Measurements from ENCODE around the gene ASNSD1. TPM values are rescaled to one million over a fixed set of nuclear protein-coding genes. Genes with fewer than 3 reads are reported as not detected.

Gene ASNSD1
- total RNA-seq, 1 experiment from 2014 or later: 41.4 TPM

- no TSS peak for BruUV-seq (replicated peaks)
- Mint-ChIP-seq H3K4me3 (ENCODE audit: unreplicated experiment) (no peak overlapping the region), H3K27me3 (ENCODE audit: insufficient read depth, unreplicated experiment) (no peaks in the 10 kb centered on the region), H3K4me1 (ENCODE audit: insufficient read depth, unreplicated experiment) (no peaks in the 10 kb centered on the region), H3K27ac (ENCODE audit: low read depth, unreplicated experiment) (no peak overlapping the region), H3K36me3 (ENCODE audit: insufficient read depth, unreplicated experiment) (peaks cover 6% of the 10 kb centered on the region), H3K9me3 (ENCODE audit: unreplicated experiment) (no peaks in the 10 kb centered on the region)
- intact Hi-C loops (cut with micrococcal nuclease): no loop called here
- POLR2A ChIA-PET: interaction anchor here (0.7 to 4.4 kb wide), 5 partner anchors 11 to 48 kb away, joined by 3 to 18 read pairs (median 3); partner anchors contain the start of gene ASNSD1
- no peak for TF ChIP-seq CTCF (IDR thresholded peaks at IDR 0.05; ENCODE audit: unreplicated experiment)
- CTCF ChIA-PET: interaction anchor here (0.6 to 5.5 kb wide), 10 partner anchors 9 to 763 kb away, joined by 3 to 83 read pairs (median 6); partner anchors contain the start of genes ANKAR and ASNSD1
- no peak for DNase-seq (ENCODE audit: unreplicated experiment)
Observed at GRCh38 chr2:189696223-189696622, 35.0 kb downstream of the ASNSD1 start.

DNA sequence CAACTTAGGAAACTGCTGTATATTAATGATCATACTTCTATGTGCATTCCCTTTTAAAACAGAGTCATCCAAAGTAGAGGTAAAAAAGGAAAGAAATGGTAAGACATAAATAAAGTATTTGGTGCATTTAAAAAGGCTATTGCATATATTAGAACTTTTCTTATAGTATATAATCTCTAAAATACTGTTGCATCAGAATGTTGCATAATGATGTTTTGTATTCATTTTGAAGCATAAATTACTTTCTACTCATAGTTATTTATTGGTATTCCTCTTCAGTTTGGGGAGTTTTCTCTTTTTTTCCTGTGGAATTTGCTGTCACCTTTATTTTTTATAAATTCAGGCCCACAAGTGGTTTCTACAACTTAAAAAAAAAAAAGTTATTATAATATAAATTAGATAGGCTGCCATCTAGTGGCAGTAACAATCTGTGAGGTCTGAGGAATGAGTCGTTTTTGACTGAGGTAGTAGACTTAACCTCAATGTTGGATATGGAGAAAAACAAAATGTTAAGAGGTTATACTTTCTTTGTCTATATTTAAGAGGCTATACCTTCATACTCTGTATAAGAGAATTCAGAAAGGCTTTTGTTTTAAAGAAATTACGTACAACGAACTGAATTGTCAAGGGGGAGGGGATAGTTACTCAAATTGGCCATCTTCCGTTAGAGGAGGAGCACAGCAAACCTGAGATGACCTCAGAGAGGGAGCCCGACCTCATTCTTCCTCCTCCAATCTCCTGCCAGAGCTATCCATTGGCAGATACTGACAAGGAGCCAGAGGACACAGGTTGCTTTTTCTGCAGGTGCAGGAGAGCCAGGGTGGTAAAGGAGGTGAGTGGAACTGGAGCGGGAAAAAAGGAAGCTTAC, 37.0 kb downstream of the ASNSD1 start:
- Mint-ChIP-seq H3K27ac (ENCODE audit: low read depth, unreplicated experiment) (no peak overlapping the region), H3K27me3 (ENCODE audit: insufficient read depth, unreplicated experiment) (no peaks in the 10 kb centered on the region), H3K4me1 (ENCODE audit: insufficient read depth, unreplicated experiment) (no peaks in the 10 kb centered on the region), H3K9me3 (ENCODE audit: unreplicated experiment) (no peaks in the 10 kb centered on the region), H3K4me3 (ENCODE audit: unreplicated experiment) (no peak overlapping the region), H3K36me3 (ENCODE audit: insufficient read depth, unreplicated experiment) (peaks cover 6% of the 10 kb centered on the region)
- DNase-seq (ENCODE audit: unreplicated experiment): peak; percentile 54
- peak; percentile 45 for TF ChIP-seq CTCF (IDR thresholded peaks at IDR 0.05; ENCODE audit: unreplicated experiment)
- intact Hi-C loops (cut with micrococcal nuclease): loop anchor here (1.0 to 2.0 kb wide), 2 partner anchors 23 to 37 kb away; partner anchors contain the start of genes ANKAR and ASNSD1
- CTCF ChIA-PET: interaction anchor here (0.5 to 2.2 kb wide), 20 partner anchors 10 to 672 kb away, joined by 3 to 31 read pairs (median 4); partner anchors contain the start of gene ASNSD1
- BruUV-seq (replicated peaks): no TSS peak
- POLR2A ChIA-PET: no interaction called here

DNA sequence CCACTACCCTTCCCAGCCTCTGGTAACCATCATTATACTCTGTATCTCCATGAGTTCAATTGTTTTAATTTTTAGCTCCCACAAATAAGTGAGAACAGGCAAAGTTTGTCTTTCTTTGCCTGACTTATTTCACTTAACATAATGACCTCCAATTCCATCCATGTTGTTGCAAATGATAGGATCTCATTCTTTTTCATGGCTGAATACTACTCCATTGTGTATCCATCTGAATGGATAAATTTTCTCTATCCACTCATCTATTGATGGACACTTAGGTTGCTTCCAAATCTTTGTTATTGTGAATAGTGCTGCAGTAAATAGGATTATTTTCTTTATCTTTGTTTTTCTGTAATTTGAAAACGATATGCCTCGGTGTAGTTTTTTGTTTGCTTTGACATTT, 39.4 kb downstream of the ASNSD1 start:
- ChIA-PET CTCF (interaction anchor here (0.6 to 3.0 kb wide), 5 partner anchors 27 to 925 kb away, joined by 3 to 30 read pairs (median 3); partner anchors contain the start of gene ASNSD1), POLR2A (no interaction called here)
- no peak overlapping the region for H3K4me3 Mint-ChIP-seq (ENCODE audit: unreplicated experiment)
- no TSS peak for BruUV-seq (replicated peaks)
- no peak for DNase-seq (ENCODE audit: unreplicated experiment)
- H3K4me1 Mint-ChIP-seq (ENCODE audit: insufficient read depth, unreplicated experiment): no peaks in the 10 kb centered on the region
- no peaks in the 10 kb centered on the region for H3K9me3 Mint-ChIP-seq (ENCODE audit: unreplicated experiment)
- intact Hi-C loops (cut with micrococcal nuclease): no loop called here
- no peaks in the 10 kb centered on the region for H3K27me3 Mint-ChIP-seq (ENCODE audit: insufficient read depth, unreplicated experiment)
- no peak overlapping the region for H3K27ac Mint-ChIP-seq (ENCODE audit: low read depth, unreplicated experiment)
- no peak for TF ChIP-seq CTCF (IDR thresholded peaks at IDR 0.05; ENCODE audit: unreplicated experiment)
- peaks cover 6% of the 10 kb centered on the region for H3K36me3 Mint-ChIP-seq (ENCODE audit: insufficient read depth, unreplicated experiment)

- TF ChIP-seq CTCF (IDR thresholded peaks at IDR 0.05; ENCODE audit: unreplicated experiment): no peak
- no peaks in the 10 kb centered on the region for H3K27me3 Mint-ChIP-seq (ENCODE audit: insufficient read depth, unreplicated experiment)
- CTCF ChIA-PET: interaction anchor here (0.6 to 3.0 kb wide), 5 partner anchors 9 to 62 kb away, joined by 3 to 30 read pairs (median 5); partner anchors contain the start of gene ASNSD1
- no peak for DNase-seq (ENCODE audit: unreplicated experiment)
- no peaks in the 10 kb centered on the region for H3K9me3 Mint-ChIP-seq (ENCODE audit: unreplicated experiment)
- H3K4me3 Mint-ChIP-seq (ENCODE audit: unreplicated experiment): no peak overlapping the region
- no peak overlapping the region for H3K27ac Mint-ChIP-seq (ENCODE audit: low read depth, unreplicated experiment)
- BruUV-seq (replicated peaks): no TSS peak
- peaks cover 6% of the 10 kb centered on the region for H3K36me3 Mint-ChIP-seq (ENCODE audit: insufficient read depth, unreplicated experiment)
- POLR2A ChIA-PET: no interaction called here
- no peaks in the 10 kb centered on the region for H3K4me1 Mint-ChIP-seq (ENCODE audit: insufficient read depth, unreplicated experiment)
- intact Hi-C loops (cut with micrococcal nuclease): no loop called here
Observed at GRCh38 chr2:189702071-189702470, 40.8 kb downstream of the ASNSD1 start.

Data from MCF 10A (cell line).